ENCODE results near the gene TREM2. TPM values are rescaled to one million over a fixed set of nuclear protein-coding genes. Genes with fewer than 3 reads are reported as not detected.
"Not testable (repeated sequence)": the region's sequence is repeated elsewhere in the genome, so short reads cannot be mapped to it uniquely, and the experiment has no call there.

Gene TREM2
- total and polyA plus RNA-seq, 3 donors from 2014 or later: 0.63 to 2.8 (median 2.2) TPM

GRCh38 chr6:41119508-41119907 is 43.4 kb downstream of the TREM2 start:
- H3K27me3 ChIP-seq: no peaks in the 10 kb centered on the region
- DNase-seq: no peak
- H3K4me1 ChIP-seq: peaks cover 3% of the 10 kb centered on the region
- WGBS, 2 donors: 67 to 75% methylated on average over 1 of the region's 1 CpG
- TF ChIP-seq POLR2A (IDR thresholded peaks at IDR 0.05) (no peak), CTCF (IDR thresholded peaks at IDR 0.05) (no peak)
- no peaks in the 10 kb centered on the region for H3K36me3 ChIP-seq (ENCODE audit: low read depth, missing control alignments)
- no peak overlapping the region for H3K4me3 ChIP-seq
- no peak overlapping the region for H3K27ac ChIP-seq
- intact Hi-C loops (cut with DNase I; ENCODE audit: low total_unique reads): no loop called here
- no peaks in the 10 kb centered on the region for H3K9me3 ChIP-seq

- 73 to 91% methylated on average over 1 to 2 of the region's 2 CpGs for WGBS, 2 donors
- H3K9me3 ChIP-seq; H3K4me1 ChIP-seq; H3K27ac ChIP-seq; H3K36me3 ChIP-seq (ENCODE audit: low read depth, missing control alignments); intact Hi-C loops (cut with DNase I; ENCODE audit: low total_unique reads); DNase-seq; H3K27me3 ChIP-seq; H3K4me3 ChIP-seq: not testable (repeated sequence)
These were observed 47.9 kb downstream of the TREM2 start for GRCh38 chr6:41115027-41115426.

GRCh38 chr6:41111017-41111416 is 51.9 kb downstream of the TREM2 start:
- Histone ChIP-seq H3K4me3 (no peak overlapping the region), H3K36me3 (ENCODE audit: low read depth, missing control alignments) (no peaks in the 10 kb centered on the region), H3K4me1 (no peaks in the 10 kb centered on the region), H3K27ac (no peak overlapping the region), H3K27me3 (no peaks in the 10 kb centered on the region), H3K9me3 (no peaks in the 10 kb centered on the region)
- no peak for DNase-seq
- WGBS, 2 donors: 80 to 83% methylated on average over 3 of the region's 3 CpGs
- intact Hi-C loops (cut with DNase I; ENCODE audit: low total_unique reads): no loop called here
- TF ChIP-seq POLR2A (IDR thresholded peaks at IDR 0.05) (no peak), CTCF (IDR thresholded peaks at IDR 0.05) (no peak)

Other genes starting within 250 kb of the TREM2 start
- 1 to 10 TPM; 2.0 to 3.2 TPM for gene UNC5CL, start 123.9 kb downstream of the TREM2 start, total RNA-seq
- 3.1 TPM for gene UNC5CL, start 123.9 kb downstream of the TREM2 start, polyA plus RNA-seq (ENCODE audit: insufficient read depth, low read depth, low replicate concordance)
- gene TSPO2, start 120.6 kb downstream of the TREM2 start, total RNA-seq: not detected
- not detected for gene TSPO2, start 120.6 kb downstream of the TREM2 start, polyA plus RNA-seq (ENCODE audit: insufficient read depth, low read depth, low replicate concordance)
- 1 to 10 TPM in 1 of 2 donors, under 1 TPM in 1; 0.87 to 1.2 TPM for gene APOBEC2, start 109.9 kb downstream of the TREM2 start, total RNA-seq
- gene APOBEC2, start 109.9 kb downstream of the TREM2 start, polyA plus RNA-seq (ENCODE audit: insufficient read depth, low read depth, low replicate concordance): 8.5 TPM
- gene OARD1, start 90.8 kb downstream of the TREM2 start, total RNA-seq: 10 to 100 TPM; 47.6 to 55.8 TPM
- gene OARD1, start 90.8 kb downstream of the TREM2 start, polyA plus RNA-seq (ENCODE audit: insufficient read depth, low read depth, low replicate concordance): 90.8 TPM
- 10 to 100 TPM; 70.6 to 82.0 TPM for gene NFYA, start 90.1 kb downstream of the TREM2 start, total RNA-seq
- gene NFYA, start 90.1 kb downstream of the TREM2 start, polyA plus RNA-seq (ENCODE audit: insufficient read depth, low read depth, low replicate concordance): 87.7 TPM
- not detected for gene TREML1, start 8.8 kb downstream of the TREM2 start, total RNA-seq
- not detected for gene TREML1, start 8.8 kb downstream of the TREM2 start, polyA plus RNA-seq (ENCODE audit: insufficient read depth, low read depth, low replicate concordance)
- gene TREML2, start 38.0 kb upstream of the TREM2 start, total RNA-seq: 1 to 10 TPM; 1.1 to 1.8 TPM
- 5.8 TPM for gene TREML2, start 38.0 kb upstream of the TREM2 start, polyA plus RNA-seq (ENCODE audit: insufficient read depth, low read depth, low replicate concordance)
- gene TREML4, start 65.2 kb upstream of the TREM2 start, total RNA-seq: not detected
- not detected for gene TREML4, start 65.2 kb upstream of the TREM2 start, polyA plus RNA-seq (ENCODE audit: insufficient read depth, low read depth, low replicate concordance)
- gene TREM1, start 123.6 kb upstream of the TREM2 start, total RNA-seq: under 1 TPM; 0.16 to 0.93 TPM
- gene TREM1, start 123.6 kb upstream of the TREM2 start, polyA plus RNA-seq (ENCODE audit: insufficient read depth, low read depth, low replicate concordance): 1.4 TPM
- gene NCR2, start 172.5 kb upstream of the TREM2 start, total RNA-seq: not detected
- not detected for gene NCR2, start 172.5 kb upstream of the TREM2 start, polyA plus RNA-seq (ENCODE audit: insufficient read depth, low read depth, low replicate concordance)